Mucosa of stomach (tissue), 1 donor: ENCODE data around the gene SOAT1.

Source experiments
- H3K27me3 ChIP-seq: one replicate; pipeline ENCODE4 v1.7.0; 2013; ENCODE audit warnings: mild to moderate bottlenecking, low read length; ENCODE audit not compliant: control insufficient read depth, insufficient read depth
- H3K36me3 ChIP-seq: one replicate; pipeline ENCODE4 v1.7.0; 2013; ENCODE audit warnings: low read length; ENCODE audit not compliant: control insufficient read depth, insufficient read depth
- H3K4me1 ChIP-seq: one replicate; pipeline ENCODE4 v1.7.0; 2013; ENCODE audit warnings: mild to moderate bottlenecking, low read length; ENCODE audit not compliant: control insufficient read depth, insufficient read depth
- H3K4me3 ChIP-seq: one replicate; pipeline ENCODE4 v1.7.0; 2013; ENCODE audit warnings: low read length
- H3K9ac ChIP-seq: one replicate; pipeline ENCODE4 v1.7.0; 2013; ENCODE audit warnings: mild to moderate bottlenecking, low read length, moderate library complexity
- H3K9me3 ChIP-seq: one replicate; pipeline ENCODE4 v1.7.0; 2013; ENCODE audit warnings: mild to moderate bottlenecking, low read length, moderate library complexity; ENCODE audit not compliant: control insufficient read depth
- donor health status: Pancreatic carcinoma.

SOAT1 gene

DNA sequence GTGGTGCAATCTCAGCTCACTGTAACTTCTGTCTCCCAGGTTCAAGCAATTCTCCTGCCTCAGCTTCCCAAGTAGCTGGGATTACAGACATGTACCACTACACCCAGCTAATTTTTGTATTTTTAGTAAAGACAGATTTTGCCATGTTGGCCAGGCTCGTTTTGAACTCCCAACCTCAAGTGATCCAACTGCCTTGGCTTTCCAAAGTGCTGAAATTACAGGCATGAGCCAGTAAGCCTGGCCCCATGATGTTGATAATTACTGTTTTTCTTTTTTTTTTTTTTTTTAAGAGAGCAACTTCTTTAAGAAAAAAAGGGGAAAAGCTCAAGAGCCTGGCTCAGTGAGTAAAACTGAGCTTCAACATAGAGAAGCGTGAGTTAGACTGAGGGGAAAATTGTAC, 9.6 kb upstream of the SOAT1 start:
- H3K4me1 ChIP-seq = peaks cover 16% of the 10 kb centered on the region
- H3K27me3 ChIP-seq = no peaks in the 10 kb centered on the region

DNA sequence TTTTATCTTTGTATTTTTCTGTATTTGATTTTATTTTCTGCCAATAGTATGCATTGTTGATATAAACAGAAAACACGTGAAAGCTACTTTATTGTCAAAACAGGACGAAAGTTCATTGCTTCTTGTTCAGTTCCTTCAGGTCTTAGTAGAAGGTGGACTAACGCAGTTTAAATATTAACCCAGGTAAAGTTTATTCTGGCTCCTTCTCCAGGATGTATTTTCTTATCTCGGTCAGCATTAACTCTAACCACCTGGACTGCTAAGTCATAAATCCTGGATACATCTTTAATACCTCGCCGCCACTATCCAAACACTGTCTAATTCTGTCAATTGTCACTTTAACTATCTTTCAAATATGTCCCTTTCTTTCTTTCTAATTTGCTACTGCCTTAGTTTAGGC, 5.7 kb upstream of the SOAT1 start:
- Histone ChIP-seq H3K36me3 (no peaks in the 10 kb centered on the region), H3K9me3 (no peaks in the 10 kb centered on the region), H3K4me1 (peaks cover 17% of the 10 kb centered on the region), H3K4me3 (no peak overlapping the region), H3K9ac (no peak overlapping the region), H3K27me3 (no peaks in the 10 kb centered on the region)

More for the DNA sequence above, 9.6 kb upstream of the SOAT1 start:
- Histone ChIP-seq H3K9me3 (no peaks in the 10 kb centered on the region), H3K9ac (no peak overlapping the region), H3K4me3 (no peak overlapping the region), H3K36me3 (no peaks in the 10 kb centered on the region)

DNA sequence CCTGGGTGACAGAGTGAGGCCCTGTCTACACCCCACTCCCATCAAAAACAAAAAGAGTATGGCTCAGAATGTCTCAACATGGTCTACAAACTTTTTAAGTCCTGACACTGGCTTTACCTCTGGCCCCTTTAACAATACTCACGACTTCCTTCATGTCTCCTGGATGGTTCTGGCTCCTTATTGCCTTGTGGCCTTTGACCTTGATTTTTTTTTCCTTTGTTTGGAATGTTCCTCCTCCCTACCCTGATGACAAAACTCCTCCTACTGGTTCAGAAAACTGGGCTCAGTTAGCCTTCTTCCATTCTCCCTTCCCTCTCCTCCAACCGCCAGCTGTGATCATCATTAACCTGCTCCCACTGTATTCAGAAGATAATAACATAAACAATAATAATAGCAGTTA, 4.6 kb upstream of the SOAT1 start:
- Histone ChIP-seq H3K9ac (no peak overlapping the region), H3K27me3 (no peaks in the 10 kb centered on the region), H3K4me3 (no peak overlapping the region), H3K4me1 (peaks cover 17% of the 10 kb centered on the region), H3K9me3 (no peaks in the 10 kb centered on the region), H3K36me3 (no peaks in the 10 kb centered on the region)

DNA sequence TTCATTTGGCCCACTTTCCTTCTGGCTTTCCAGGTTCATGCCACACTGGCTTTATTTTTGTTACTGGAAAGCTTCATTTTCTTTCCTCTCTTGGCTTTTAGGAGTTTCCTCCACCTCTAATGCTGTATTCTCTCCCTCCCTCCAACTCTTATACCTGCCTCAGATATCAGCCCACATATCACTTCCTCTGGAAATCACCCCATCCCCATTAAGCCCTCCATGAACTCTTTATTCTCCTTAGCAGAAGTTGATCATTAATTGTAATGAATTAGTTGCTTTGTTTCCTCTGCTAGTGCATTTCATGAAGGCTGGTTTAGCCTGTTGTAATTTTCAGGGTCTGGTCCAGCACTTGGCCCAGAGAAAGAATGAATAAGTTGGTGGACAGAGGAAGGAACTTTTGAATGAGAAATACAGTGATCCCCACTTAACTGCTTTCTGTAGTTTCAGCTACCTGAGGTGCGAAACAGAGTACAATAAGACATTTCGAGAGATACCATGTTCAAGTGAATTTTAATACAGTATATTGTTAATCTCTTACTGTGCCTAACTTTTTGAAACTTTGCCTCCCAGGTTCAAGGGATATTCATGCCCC, 1.7 kb downstream of the SOAT1 start:
- H3K9ac ChIP-seq = peak overlapping the region; percentile 45

DNA sequence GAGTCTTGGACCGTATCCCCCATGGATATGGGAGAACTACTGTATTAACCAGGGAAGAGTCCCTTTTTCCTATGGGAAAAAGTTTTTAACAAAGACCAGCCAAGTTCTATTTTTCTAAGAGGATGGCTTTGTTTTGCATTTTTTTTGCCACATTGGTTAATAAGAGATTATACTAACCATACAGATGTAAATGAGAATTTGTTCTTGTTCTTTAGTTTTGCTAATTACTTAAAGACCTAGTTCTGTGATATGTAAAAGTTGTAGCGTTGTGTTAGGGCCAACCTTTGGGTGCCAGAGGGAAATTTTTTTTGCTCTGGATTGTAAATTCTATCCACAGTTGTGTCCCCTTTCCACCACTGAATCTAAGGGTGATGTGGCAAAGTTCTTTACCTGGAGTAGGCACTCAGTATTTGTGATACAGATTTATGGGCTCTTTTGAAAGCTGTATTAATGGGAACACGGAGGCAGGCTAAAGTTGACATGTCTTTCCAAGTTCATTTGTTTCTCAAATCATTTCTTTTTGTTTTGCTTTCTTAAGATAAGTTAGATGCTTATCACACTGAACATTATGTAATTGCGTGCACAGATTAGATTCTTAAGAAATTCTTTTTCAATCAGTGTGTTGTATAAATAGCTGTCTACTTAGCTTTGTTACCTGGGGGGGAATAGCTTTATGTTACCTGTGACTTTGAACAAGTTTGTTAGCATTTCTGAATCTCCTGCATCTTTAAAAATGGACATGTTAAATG, 2.9 kb downstream of the SOAT1 start:
- Histone ChIP-seq H3K27me3 (no peaks in the 10 kb centered on the region), H3K9ac (no peak overlapping the region), H3K9me3 (no peaks in the 10 kb centered on the region), H3K4me1 (peaks cover 15% of the 10 kb centered on the region), H3K36me3 (no peaks in the 10 kb centered on the region), H3K4me3 (no peak overlapping the region)

More for the DNA sequence above, 1.7 kb downstream of the SOAT1 start:
- H3K27me3 ChIP-seq = no peaks in the 10 kb centered on the region
- H3K4me1 ChIP-seq = peaks cover 15% of the 10 kb centered on the region
- peak overlapping the region; percentile 11 for H3K4me3 ChIP-seq
- H3K9me3 ChIP-seq = no peaks in the 10 kb centered on the region
- H3K36me3 ChIP-seq = no peaks in the 10 kb centered on the region

DNA sequence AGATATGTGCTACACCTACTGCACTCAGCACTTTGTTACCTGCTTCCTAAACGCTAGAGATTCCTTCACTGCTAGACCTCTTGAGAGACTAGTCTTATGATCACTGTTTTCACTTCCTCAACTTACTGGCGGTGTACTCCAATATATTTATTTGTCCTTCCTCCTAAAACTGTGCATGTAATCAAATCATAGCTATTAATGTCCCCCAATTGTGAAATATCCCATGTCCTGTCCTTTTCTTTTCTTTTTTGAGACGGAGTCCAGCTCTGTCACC, 3.4 kb downstream of the SOAT1 start:
- Histone ChIP-seq H3K4me1 (peaks cover 15% of the 10 kb centered on the region), H3K36me3 (no peaks in the 10 kb centered on the region), H3K9ac (no peak overlapping the region), H3K4me3 (no peak overlapping the region), H3K27me3 (no peaks in the 10 kb centered on the region), H3K9me3 (no peaks in the 10 kb centered on the region)

DNA sequence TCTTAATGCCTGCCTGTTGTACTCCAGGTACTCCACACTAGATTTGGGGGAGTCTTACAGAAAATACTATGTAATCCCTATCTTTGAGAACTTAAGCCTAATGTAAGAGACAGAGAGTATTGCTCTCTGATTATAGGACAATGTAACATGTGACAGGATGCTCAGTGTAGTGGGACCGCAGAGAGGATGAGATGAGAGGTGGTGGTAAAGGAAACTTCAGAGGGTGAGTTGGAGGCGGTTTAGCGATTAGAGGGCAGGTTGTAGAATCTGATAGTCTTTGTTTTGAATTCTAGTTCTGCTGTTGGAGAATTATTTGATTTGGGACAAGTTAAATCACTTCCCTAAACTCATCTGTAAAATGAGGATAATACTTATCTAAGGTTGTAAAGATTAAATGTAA, 5.4 kb downstream of the SOAT1 start:
- H3K9ac ChIP-seq = no peak overlapping the region
- H3K27me3 ChIP-seq = no peaks in the 10 kb centered on the region
- peaks cover 21% of the 10 kb centered on the region for H3K4me1 ChIP-seq
- H3K4me3 ChIP-seq = no peak overlapping the region
- H3K36me3 ChIP-seq = no peaks in the 10 kb centered on the region
- no peaks in the 10 kb centered on the region for H3K9me3 ChIP-seq

DNA sequence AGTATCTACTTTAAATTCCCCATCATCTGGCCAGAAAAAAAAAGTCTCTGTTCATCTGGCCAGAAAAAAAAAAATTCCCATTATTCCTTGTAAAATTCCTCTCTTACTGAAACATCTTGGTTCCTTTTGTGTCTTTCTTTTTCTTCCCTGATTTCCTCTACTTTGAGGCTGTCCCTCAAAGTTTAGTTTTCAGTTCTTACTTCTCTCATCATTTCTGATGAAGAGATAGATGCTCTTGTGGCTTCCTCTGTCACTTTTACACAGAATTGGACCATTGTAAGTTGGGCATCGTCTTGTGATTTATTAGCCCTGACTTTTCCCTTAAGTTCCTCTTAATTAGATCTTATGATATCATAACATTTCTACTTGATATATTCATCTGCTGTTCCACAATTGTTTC, 6.5 kb downstream of the SOAT1 start:
- no peaks in the 10 kb centered on the region for H3K9me3 ChIP-seq
- no peak overlapping the region for H3K4me3 ChIP-seq
- no peaks in the 10 kb centered on the region for H3K36me3 ChIP-seq
- H3K4me1 ChIP-seq = peaks cover 15% of the 10 kb centered on the region
- H3K9ac ChIP-seq = no peak overlapping the region
- no peaks in the 10 kb centered on the region for H3K27me3 ChIP-seq

DNA sequence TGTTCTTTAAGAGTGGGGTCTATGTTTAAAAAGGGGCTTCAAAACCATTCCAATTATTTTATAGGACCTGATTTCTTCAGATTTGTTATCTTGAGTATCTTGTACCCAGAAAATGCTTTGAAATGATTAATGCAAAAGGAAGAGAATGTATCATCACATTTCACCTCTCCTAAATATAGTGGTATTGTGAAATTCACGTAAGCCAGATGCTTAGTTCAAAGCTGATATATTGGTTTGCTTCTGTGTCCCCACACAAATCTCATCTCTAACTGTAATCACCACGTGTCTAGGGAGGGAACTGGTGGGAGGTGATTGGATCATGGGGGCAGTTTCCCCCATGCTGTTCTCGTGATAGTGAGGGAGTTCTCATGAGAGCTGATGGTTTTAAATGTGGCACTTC, 8.5 kb downstream of the SOAT1 start:
- no peaks in the 10 kb centered on the region for H3K9me3 ChIP-seq
- H3K4me1 ChIP-seq = peaks cover 6% of the 10 kb centered on the region

DNA sequence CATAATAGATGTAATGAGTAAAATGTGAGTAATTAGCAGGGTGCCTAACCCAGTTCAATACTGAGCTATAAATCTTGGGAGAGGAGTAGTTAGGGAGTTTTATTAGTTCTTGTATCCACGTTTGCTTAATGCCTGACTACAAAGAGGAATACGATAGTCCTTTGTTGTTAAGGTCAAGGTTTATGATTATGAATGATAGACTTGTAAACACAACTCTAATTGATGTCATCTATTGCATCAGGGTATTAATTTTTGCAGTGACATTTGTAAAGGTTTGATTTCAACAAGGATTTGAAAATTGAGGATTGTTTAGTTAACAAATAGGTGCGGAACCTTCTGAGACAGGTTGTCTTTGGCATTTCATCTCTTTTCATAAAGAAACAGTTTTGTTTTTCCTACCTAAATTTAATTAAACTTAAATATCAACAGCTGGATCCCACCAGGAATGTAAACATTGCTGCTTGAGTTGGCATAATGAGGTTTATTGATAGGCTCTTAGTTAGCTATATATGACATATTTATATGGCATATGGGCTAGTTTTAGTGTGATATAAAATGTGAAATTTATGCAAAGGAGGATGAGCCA, 9.7 kb downstream of the SOAT1 start:
- H3K36me3 ChIP-seq = no peaks in the 10 kb centered on the region
- H3K9ac ChIP-seq = no peak overlapping the region
- no peak overlapping the region for H3K4me3 ChIP-seq
- H3K4me1 ChIP-seq = peaks cover 6% of the 10 kb centered on the region
- no peaks in the 10 kb centered on the region for H3K9me3 ChIP-seq
- H3K27me3 ChIP-seq = no peaks in the 10 kb centered on the region

More for the DNA sequence above, 8.5 kb downstream of the SOAT1 start:
- Histone ChIP-seq H3K4me3 (no peak overlapping the region), H3K27me3 (no peaks in the 10 kb centered on the region), H3K36me3 (no peaks in the 10 kb centered on the region), H3K9ac (no peak overlapping the region)

DNA sequence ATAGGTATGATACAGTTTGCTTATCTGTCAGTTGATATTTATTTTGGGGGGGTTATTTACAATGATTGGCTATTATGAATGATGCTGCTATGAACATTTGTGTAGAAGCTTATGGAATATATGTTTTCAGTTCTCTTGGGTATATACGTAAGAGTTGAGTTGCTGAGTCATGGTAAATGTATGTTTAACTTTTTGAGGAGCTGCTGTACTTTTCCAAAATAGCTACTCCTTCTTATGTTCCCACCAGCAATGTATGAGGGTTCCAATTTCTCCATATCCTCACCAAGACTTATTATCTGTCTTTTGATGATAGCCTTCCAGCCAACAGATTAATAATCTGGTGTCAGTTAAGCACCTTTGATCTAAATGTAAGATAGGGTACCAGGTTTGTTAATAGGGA, 11.9 kb downstream of the SOAT1 start:
- Histone ChIP-seq H3K9ac (no peak overlapping the region), H3K4me3 (no peak overlapping the region), H3K9me3 (no peaks in the 10 kb centered on the region), H3K4me1 (peaks cover 6% of the 10 kb centered on the region), H3K27me3 (no peaks in the 10 kb centered on the region), H3K36me3 (no peaks in the 10 kb centered on the region)

DNA sequence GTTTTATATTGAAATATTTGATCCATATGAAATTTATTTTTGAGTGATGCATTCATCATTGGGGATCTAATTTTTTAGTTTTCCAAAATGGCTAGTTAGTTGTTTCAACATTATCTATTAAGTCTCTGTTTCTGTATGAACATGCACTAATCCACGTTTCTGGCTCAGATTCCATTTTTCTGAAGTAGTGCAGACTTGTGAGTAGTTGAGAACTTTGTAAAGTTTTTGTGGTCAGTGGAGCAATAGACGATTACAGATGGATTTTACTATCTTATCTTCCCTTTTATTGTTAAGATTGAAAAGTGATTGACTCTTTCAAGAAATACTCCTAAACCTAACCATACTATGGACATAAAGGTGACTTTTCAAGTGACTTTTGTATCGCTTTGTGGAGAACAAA, 16.7 kb downstream of the SOAT1 start:
- no peak overlapping the region for H3K4me3 ChIP-seq
- H3K9me3 ChIP-seq = no peaks in the 10 kb centered on the region
- H3K27me3 ChIP-seq = no peaks in the 10 kb centered on the region
- H3K9ac ChIP-seq = no peak overlapping the region
- H3K36me3 ChIP-seq = no peaks in the 10 kb centered on the region
- no peaks in the 10 kb centered on the region for H3K4me1 ChIP-seq
